ENCODE data around the gene PARP12. TPM values are rescaled to one million over a fixed set of nuclear protein-coding genes. Genes with fewer than 3 reads are reported as not detected.

PARP12 gene
- total and polyA plus RNA-seq, 9 of the 15 experiments (the other 6 are each of a cell fraction or from before 2014, with no cell fraction given): 4.6 to 40.4 (median 23.5) TPM

DNA sequence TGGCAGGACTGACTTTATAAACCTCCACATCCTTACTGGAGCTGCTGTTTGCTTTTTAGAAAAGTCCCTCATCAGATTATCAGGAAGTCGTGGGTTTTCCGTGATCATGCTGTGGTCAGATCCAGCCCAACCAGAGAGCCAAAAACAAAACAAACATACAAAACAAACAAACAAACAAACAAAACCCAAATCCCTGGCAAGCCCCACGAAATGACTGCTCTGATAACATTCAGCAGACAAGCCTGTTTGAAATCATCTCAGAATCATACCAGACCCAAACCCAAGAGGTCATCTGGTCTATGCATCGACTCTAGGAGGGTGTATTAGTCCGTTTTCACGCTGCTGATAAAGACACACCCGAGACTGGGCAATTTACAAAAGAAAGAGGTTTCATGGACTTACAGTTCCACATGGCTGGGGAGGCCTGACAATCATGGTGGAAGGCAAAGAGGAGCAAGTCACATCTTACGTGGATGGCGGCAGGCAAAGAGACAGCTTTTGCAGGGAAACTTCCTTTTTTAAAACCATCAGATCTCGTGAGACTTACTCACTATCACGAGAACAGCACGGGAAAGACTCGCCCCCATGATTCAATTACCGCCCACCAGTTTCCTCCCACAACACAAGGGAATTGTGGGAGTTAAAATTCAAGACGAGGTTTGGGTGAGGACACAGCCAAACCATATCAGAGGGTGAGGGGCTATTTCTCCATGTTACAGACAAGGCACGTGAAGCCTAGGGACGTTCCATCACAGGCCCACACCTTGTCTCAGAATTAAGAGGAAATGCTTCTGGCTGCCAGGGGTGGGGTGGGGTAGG is 85.7 kb downstream of the PARP12 start (continued):
- TF ChIP-seq ZSCAN32 (CRISPR knock-in tag; IDR thresholded peaks at IDR 0.05): no peak
- TF ChIP-seq PHTF2 (CRISPR knock-in tag; IDR thresholded peaks at IDR 0.05): no peak
- peak; percentile 10; the same call in 1 of the 2 replicates for TF ChIP-seq DMBX1 (CRISPR knock-in tag; IDR thresholded peaks at IDR 0.05; ENCODE audit: borderline replicate concordance)
- no peak for TF ChIP-seq MAFG (tag; conservative IDR thresholded peaks at IDR 0.05)
- no peak for TF ChIP-seq ASH1L (IDR thresholded peaks at IDR 0.05; ENCODE audit: borderline replicate concordance, low read depth, partially characterized antibody)
- no peak for TF ChIP-seq SPI1 (IDR thresholded peaks at IDR 0.05; ENCODE audit: borderline replicate concordance, low read depth, low read length)
- no peak for TF ChIP-seq PHB2 (IDR thresholded peaks at IDR 0.05; ENCODE audit: low read depth)
- TF ChIP-seq, protein P1, sequence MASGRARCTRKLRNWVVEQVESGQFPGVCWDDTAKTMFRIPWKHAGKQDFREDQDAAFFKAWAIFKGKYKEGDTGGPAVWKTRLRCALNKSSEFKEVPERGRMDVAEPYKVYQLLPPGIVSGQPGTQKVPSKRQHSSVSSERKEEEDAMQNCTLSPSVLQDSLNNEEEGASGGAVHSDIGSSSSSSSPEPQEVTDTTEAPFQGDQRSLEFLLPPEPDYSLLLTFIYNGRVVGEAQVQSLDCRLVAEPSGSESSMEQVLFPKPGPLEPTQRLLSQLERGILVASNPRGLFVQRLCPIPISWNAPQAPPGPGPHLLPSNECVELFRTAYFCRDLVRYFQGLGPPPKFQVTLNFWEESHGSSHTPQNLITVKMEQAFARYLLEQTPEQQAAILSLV (tag; IDR thresholded peaks at IDR 0.05): no peak
- TF ChIP-seq NFIX (CRISPR knock-in tag; IDR thresholded peaks at IDR 0.05; ENCODE audit: low read depth): no peak
- TF ChIP-seq POLR2AphosphoS5 (IDR thresholded peaks at IDR 0.05; ENCODE audit: control insufficient read depth, insufficient read depth, low read depth, low read length): peak; percentile 70; the same call in 1 of the 2 replicates
- peak; percentile 79 for TF ChIP-seq TAF9B (IDR thresholded peaks at IDR 0.05; ENCODE audit: partially characterized antibody)
- TF ChIP-seq SRSF3 (IDR thresholded peaks at IDR 0.05; ENCODE audit: insufficient read depth, low read length): no peak
- peak; percentile 27; the same call in 1 of the 2 replicates for TF ChIP-seq ESRRA (IDR thresholded peaks at IDR 0.05; ENCODE audit: borderline replicate concordance, low read depth)
- no peak for TF ChIP-seq RBM39 (optimal IDR thresholded peaks at IDR 0.05; ENCODE audit: low read depth, low read length)
- TF ChIP-seq STAT5A (IDR thresholded peaks at IDR 0.05; ENCODE audit: borderline replicate concordance, low read length): no peak
- TF ChIP-seq, protein P2, sequence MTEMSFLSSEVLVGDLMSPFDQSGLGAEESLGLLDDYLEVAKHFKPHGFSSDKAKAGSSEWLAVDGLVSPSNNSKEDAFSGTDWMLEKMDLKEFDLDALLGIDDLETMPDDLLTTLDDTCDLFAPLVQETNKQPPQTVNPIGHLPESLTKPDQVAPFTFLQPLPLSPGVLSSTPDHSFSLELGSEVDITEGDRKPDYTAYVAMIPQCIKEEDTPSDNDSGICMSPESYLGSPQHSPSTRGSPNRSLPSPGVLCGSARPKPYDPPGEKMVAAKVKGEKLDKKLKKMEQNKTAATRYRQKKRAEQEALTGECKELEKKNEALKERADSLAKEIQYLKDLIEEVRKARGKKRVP (CRISPR knock-in tag; IDR thresholded peaks at IDR 0.05): no peak
- no peak for TF ChIP-seq KAT2B (IDR thresholded peaks at IDR 0.05; ENCODE audit: low read depth, low read length)
- no peak for TF ChIP-seq ZNF134 (CRISPR knock-in tag; conservative IDR thresholded peaks at IDR 0.05)
- no peak for TF ChIP-seq BACH1 (tag; IDR thresholded peaks at IDR 0.05)
- TF ChIP-seq MEF2D (tag; conservative IDR thresholded peaks at IDR 0.05; ENCODE audit: low read depth): peak; percentile 41
- TF ChIP-seq, protein P3, sequence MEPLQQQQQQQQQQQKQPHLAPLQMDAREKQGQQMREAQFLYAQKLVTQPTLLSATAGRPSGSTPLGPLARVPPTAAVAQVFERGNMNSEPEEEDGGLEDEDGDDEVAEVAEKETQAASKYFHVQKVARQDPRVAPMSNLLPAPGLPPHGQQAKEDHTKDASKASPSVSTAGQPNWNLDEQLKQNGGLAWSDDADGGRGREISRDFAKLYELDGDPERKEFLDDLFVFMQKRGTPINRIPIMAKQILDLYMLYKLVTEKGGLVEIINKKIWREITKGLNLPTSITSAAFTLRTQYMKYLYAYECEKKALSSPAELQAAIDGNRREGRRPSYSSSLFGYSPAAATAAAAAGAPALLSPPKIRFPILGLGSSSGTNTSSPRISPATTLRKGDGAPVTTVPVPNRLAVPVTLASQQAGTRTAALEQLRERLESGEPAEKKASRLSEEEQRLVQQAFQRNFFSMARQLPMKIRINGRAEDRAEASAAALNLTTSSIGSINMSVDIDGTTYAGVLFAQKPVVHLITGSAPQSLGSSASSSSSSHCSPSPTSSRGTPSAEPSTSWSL (CRISPR knock-in tag; IDR thresholded peaks at IDR 0.05; ENCODE audit: borderline replicate concordance): no peak

Measured in K562 (cell line).